GM23248 (cell line): Measurements from ENCODE around the gene PLCB4. TPM values are rescaled to one million over a fixed set of nuclear protein-coding genes. Genes with fewer than 3 reads are reported as not detected.

ENCODE experiments used
- DNase-seq: peaks from one replicate; pipeline ENCODE4 v3.0.0-alpha.2; 2015
- H2AFZ ChIP-seq: fragments of 200-600 bp; sonication (generic); 2 replicates; pipeline ENCODE4 v1.6.1; 2016; ENCODE audit warnings: antibody characterized with exemption
- H3F3A ChIP-seq: fragments of 200-600 bp; sonication (generic); 2 replicates; pipeline ENCODE4 v1.6.1; 2016; ENCODE audit warnings: mild to moderate bottlenecking, antibody characterized with exemption, mixed run types; ENCODE audit not compliant: insufficient read depth
- H3K27ac ChIP-seq: fragments of 200-600 bp; sonication (generic); 2 replicates; pipeline ENCODE4 v1.5.1; 2016; ENCODE audit warnings: mild to moderate bottlenecking
- H3K27me3 ChIP-seq: fragments of 200-600 bp; sonication (generic); replicated peaks from 2 replicates; pipeline ENCODE4 v1.6.1; 2016; ENCODE audit warnings: mild to moderate bottlenecking; ENCODE audit not compliant: insufficient read depth
- H3K36me3 ChIP-seq: fragments of 200-600 bp; sonication (generic); 2 replicates; pipeline ENCODE4 v1.6.1; 2016; ENCODE audit warnings: low read depth, mild to moderate bottlenecking
- H3K4me1 ChIP-seq: fragments of 200-600 bp; sonication (generic); 2 replicates; pipeline ENCODE4 v1.6.1; 2016; ENCODE audit warnings: mild to moderate bottlenecking; ENCODE audit not compliant: insufficient read depth
- H3K4me2 ChIP-seq: fragments of 200-600 bp; sonication (generic); one replicate; pipeline ENCODE4 v1.6.1; 2016; ENCODE audit warnings: mild to moderate bottlenecking; ENCODE audit not compliant: unreplicated experiment
- H3K4me3 ChIP-seq: fragments of 200-600 bp; sonication (generic); 2 replicates; pipeline ENCODE4 v1.5.1; 2016; ENCODE audit warnings: mild to moderate bottlenecking
- H3K79me2 ChIP-seq: fragments of 200-600 bp; sonication (generic); 2 replicates; pipeline ENCODE4 v1.6.1; 2016; ENCODE audit warnings: mild to moderate bottlenecking; ENCODE audit not compliant: insufficient read depth
- H3K9ac ChIP-seq: fragments of 200-600 bp; sonication (generic); 2 replicates; pipeline ENCODE4 v1.6.1; 2016; ENCODE audit warnings: mild to moderate bottlenecking
- H3K9me2 ChIP-seq: fragments of 200-600 bp; sonication (generic); 2 replicates; pipeline ENCODE4 v1.6.1; 2016; ENCODE audit warnings: mixed run types, mild to moderate bottlenecking, moderate library complexity; ENCODE audit not compliant: insufficient read depth
- H3K9me3 ChIP-seq: fragments of 200-600 bp; sonication (generic); one replicate; pipeline ENCODE4 v1.6.1; 2017; ENCODE audit warnings: low read depth
- H4K20me1 ChIP-seq: fragments of 200-600 bp; sonication (generic); 2 replicates; pipeline ENCODE4 v1.6.0; 2016; ENCODE audit not compliant: insufficient read depth
- EZH2 ChIP-seq: fragments of 200-600 bp; sonication (generic); IDR thresholded peaks from 2 replicates; pipeline ENCODE4 v1.6.1; 2018; ENCODE audit warnings: antibody characterized with exemption, mild to moderate bottlenecking; ENCODE audit not compliant: insufficient read depth, poor library complexity, severe bottlenecking
- EZH2phosphoT487 ChIP-seq: fragments of 200-600 bp; sonication (generic); IDR thresholded peaks from 2 replicates; pipeline ENCODE4 v1.6.1; 2018; ENCODE audit warnings: antibody characterized with exemption, moderate library complexity, mild to moderate bottlenecking, low read depth; ENCODE audit not compliant: insufficient read depth
- WGBS, 2 experiments: methylation state at CpG; one replicate each; pipeline ENCODE4 v1.1.6; 2015 to 2017; ENCODE audit warnings: low lambda C conversion rate in 2 of 2, low coverage in 1 of 2; ENCODE audit errors: missing lambda C conversion rate in 2 of 2; 5-methylcytosine and 5-hydroxymethylcytosine counted together
- in situ Hi-C: fragments of 300-500 bp; cut with MboI; formaldehyde crosslinking; loops from 2 replicates; pipeline ENCODE4 v1.15.0; 2020
- polyA plus RNA-seq: library from polyadenylated mRNA; unstranded; fragments of >200 nt; fragmentation: Nextera tagmentation; extraction: Ambion mirVana; gene quantifications from 2 replicates; pipeline ENCODE4 v1.2.1, GENCODE V29; 2016
- total RNA-seq: library from RNA; depleted of rRNA; stranded (reverse); fragments of >200 nt; shearing (Covaris generic); gene quantifications from 2 replicates; pipeline ENCODE4 v1.2.3, GENCODE V29; 2014

Gene PLCB4
- total and polyA plus RNA-seq, 2 experiments from 2014 or later: 5.0 to 9.5 TPM

GRCh38 chr20:9022376-9022775 lies 46.5 kb upstream of the PLCB4 start:
- Histone ChIP-seq H3F3A (no peaks in the 10 kb centered on the region), H3K4me1 (peaks cover 5% of the 10 kb centered on the region; the same call in 1 of the 2 replicates), H3K9me2 (no peaks in the 10 kb centered on the region), H2AFZ (no peak overlapping the region), H4K20me1 (no peaks in the 10 kb centered on the region), H3K79me2 (no peaks in the 10 kb centered on the region), H3K4me3 (no peak overlapping the region), H3K27me3 (no peaks in the 10 kb centered on the region), H3K9ac (no peak overlapping the region), H3K27ac (no peak overlapping the region), H3K9me3 (no peaks in the 10 kb centered on the region), H3K36me3 (no peaks in the 10 kb centered on the region), H3K4me2 (no peak overlapping the region)
- TF ChIP-seq EZH2 (no peak), EZH2phosphoT487 (no peak)
- in situ Hi-C loops: no loop called here
- WGBS, 2 experiments: 97 to 99% methylated on average over 2 of the region's 2 CpGs
- DNase-seq: no peak

- no peak overlapping the region for H3K4me3 ChIP-seq
Measured at GRCh38 chr20:9024606-9025005, 44.3 kb upstream of the PLCB4 start.

GRCh38 chr20:9025011-9025410 lies 43.9 kb upstream of the PLCB4 start:
- 90 to 93% methylated on average over 2 to 5 of the region's 5 CpGs for WGBS, 2 experiments
- no peak for DNase-seq
- in situ Hi-C loops: no loop called here

More at GRCh38 chr20:9024606-9025005, 44.3 kb upstream of the PLCB4 start:
- in situ Hi-C loops: no loop called here
- H3K79me2 ChIP-seq: no peaks in the 10 kb centered on the region
- DNase-seq: no peak
- H3K9me3 ChIP-seq: no peaks in the 10 kb centered on the region
- H3K4me2 ChIP-seq: no peak overlapping the region
- H4K20me1 ChIP-seq: no peaks in the 10 kb centered on the region
- TF ChIP-seq EZH2phosphoT487 (no peak), EZH2 (no peak)
- H3K9ac ChIP-seq: no peak overlapping the region
- H3F3A ChIP-seq: 0 out of 2 replicates have a peak, but pooled peaks cover 7% of the 10 kb centered on the region
- H2AFZ ChIP-seq: no peak overlapping the region
- no peaks in the 10 kb centered on the region for H3K9me2 ChIP-seq
- 82 to 88% methylated on average over 4 of the region's 4 CpGs for whole genome bisulfite sequencing, 2 experiments
- no peaks in the 10 kb centered on the region for H3K27me3 ChIP-seq
- H3K36me3 ChIP-seq: no peaks in the 10 kb centered on the region
- peaks cover 5% of the 10 kb centered on the region; the same call in 1 of the 2 replicates for H3K4me1 ChIP-seq
- H3K27ac ChIP-seq: no peak overlapping the region

GRCh38 chr20:9025643-9026042 lies 43.2 kb upstream of the PLCB4 start:
- Histone ChIP-seq H3K79me2 (no peaks in the 10 kb centered on the region), H3K36me3 (no peaks in the 10 kb centered on the region), H2AFZ (peak overlapping the region; percentile 51), H3K9me2 (no peaks in the 10 kb centered on the region), H3K4me1 (peaks cover 5% of the 10 kb centered on the region; the same call in 1 of the 2 replicates), H3K9me3 (no peaks in the 10 kb centered on the region), H3K4me3 (no peak overlapping the region), H3F3A (0 out of 2 replicates have a peak, but pooled peaks cover 7% of the 10 kb centered on the region), H3K27ac (peak overlapping the region; percentile 59), H3K27me3 (no peaks in the 10 kb centered on the region), H3K4me2 (no peak overlapping the region), H4K20me1 (no peaks in the 10 kb centered on the region), H3K9ac (no peak overlapping the region)
- WGBS, 2 experiments: 34 to 40% methylated on average over 4 of the region's 4 CpGs
- in situ Hi-C loops: no loop called here
- no peak for TF ChIP-seq EZH2phosphoT487
- TF ChIP-seq EZH2: no peak
- peak; percentile 83 for DNase-seq

More at GRCh38 chr20:9025011-9025410, 43.9 kb upstream of the PLCB4 start:
- peaks cover 5% of the 10 kb centered on the region; the same call in 1 of the 2 replicates for H3K4me1 ChIP-seq
- no peak overlapping the region for H3K27ac ChIP-seq
- no peak overlapping the region for H3K4me2 ChIP-seq
- TF ChIP-seq EZH2: no peak
- no peak for TF ChIP-seq EZH2phosphoT487
- no peaks in the 10 kb centered on the region for H3K9me2 ChIP-seq
- H3K36me3 ChIP-seq: no peaks in the 10 kb centered on the region
- no peaks in the 10 kb centered on the region for H4K20me1 ChIP-seq
- no peak overlapping the region for H3K4me3 ChIP-seq
- H2AFZ ChIP-seq: peak overlapping the region; percentile 51
- no peaks in the 10 kb centered on the region for H3K9me3 ChIP-seq
- H3K79me2 ChIP-seq: no peaks in the 10 kb centered on the region
- H3K27me3 ChIP-seq: no peaks in the 10 kb centered on the region
- 0 out of 2 replicates have a peak, but pooled peaks cover 7% of the 10 kb centered on the region for H3F3A ChIP-seq
- H3K9ac ChIP-seq: no peak overlapping the region
